HT-29 (cell line): ENCODE data around the gene TMPRSS5. TPM values are rescaled to one million over a fixed set of nuclear protein-coding genes. Genes with fewer than 3 reads are reported as not detected.
"Not testable (repeated sequence)": the region's sequence is repeated elsewhere in the genome, so short reads cannot be mapped to it uniquely, and the experiment has no call there.

Experiments used
- DNase-seq: peaks from one replicate; pipeline ENCODE4 v3.0.0-alpha.2; 2015; ENCODE audit warnings: low spot score
- total RNA-seq: library from RNA; depleted of rRNA; stranded (reverse); fragments of >200 nt; shearing (Covaris generic); gene quantifications from 2 replicates; pipeline ENCODE4 v1.2.3, GENCODE V29; 2014

The TMPRSS5 gene
- total RNA-seq, 1 experiment from 2014 or later = 1.8 TPM

GRCh38 chr11:113697756-113698407, 8.2 kb downstream of the TMPRSS5 start:
- DNase-seq = no peak

GRCh38 chr11:113697111-113697510, 9.0 kb downstream of the TMPRSS5 start:
- DNase-seq = no peak

GRCh38 chr11:113695207-113695606, 10.9 kb downstream of the TMPRSS5 start:
- DNase-seq = no peak

- no peak for DNase-seq
Measured at GRCh38 chr11:113694390-113694789, 11.7 kb downstream of the TMPRSS5 start.

GRCh38 chr11:113693030-113693429, 13.1 kb downstream of the TMPRSS5 start:
- DNase-seq = no peak

- peak; percentile 98 for DNase-seq
Measured at GRCh38 chr11:113690619-113691569, 15.2 kb downstream of the TMPRSS5 start.

GRCh38 chr11:113689768-113690618, 16.1 kb downstream of the TMPRSS5 start:
- peak; percentile 31 for DNase-seq

GRCh38 chr11:113685654-113686359, 20.3 kb downstream of the TMPRSS5 start:
- DNase-seq = no peak

- no peak for DNase-seq
Measured at GRCh38 chr11:113684496-113684895, 21.6 kb downstream of the TMPRSS5 start.

GRCh38 chr11:113683481-113684046, 22.5 kb downstream of the TMPRSS5 start:
- DNase-seq = no peak

GRCh38 chr11:113681711-113682413, 24.2 kb downstream of the TMPRSS5 start:
- DNase-seq = peak; percentile 76

GRCh38 chr11:113681282-113681681, 24.8 kb downstream of the TMPRSS5 start:
- no peak for DNase-seq

- no peak for DNase-seq
Measured at GRCh38 chr11:113677685-113678084, 28.4 kb downstream of the TMPRSS5 start.

- no peak for DNase-seq
Measured at GRCh38 chr11:113675565-113675964, 30.5 kb downstream of the TMPRSS5 start.

GRCh38 chr11:113675003-113675561, 31.0 kb downstream of the TMPRSS5 start:
- no peak for DNase-seq

- no peak for DNase-seq
Measured at GRCh38 chr11:113674397-113674685, 31.8 kb downstream of the TMPRSS5 start.

GRCh38 chr11:113673550-113674396, 32.3 kb downstream of the TMPRSS5 start:
- no peak for DNase-seq

GRCh38 chr11:113671914-113672313, 34.2 kb downstream of the TMPRSS5 start:
- not testable (repeated sequence) for DNase-seq

- DNase-seq = no peak
Measured at GRCh38 chr11:113670831-113671215, 35.3 kb downstream of the TMPRSS5 start.
